T47D (cell line): ENCODE measurements around the gene TSPAN11.

ENCODE experiments used
- DNase-seq, 2 experiments: peaks; one replicate each; pipeline versions ENCODE4 v3.0.0 to v3.0.0-alpha.2; 2011 to 2012; ENCODE audit warnings: low read depth in 1 of 2, low spot score in 1 of 2
- JUND ChIP-seq: IDR thresholded peaks from 2 replicates; pipeline ENCODE4 v1.6.1; 2012; ENCODE audit warnings: low read depth
- in situ Hi-C: cut with HindIII; loops from 2 replicates; pipeline ENCODE4 v1.10.0; 2016; ENCODE audit warnings: low sequenced_read_pairs, low pct_unique_long_range_greater_than_20kb

The TSPAN11 gene

GRCh38 chr12:30953257-30953656 is 26.7 kb downstream of the TSPAN11 start:
- TF ChIP-seq JUND: no peak
- in situ Hi-C loops: no loop called here
- DNase-seq: no peak

DNA sequence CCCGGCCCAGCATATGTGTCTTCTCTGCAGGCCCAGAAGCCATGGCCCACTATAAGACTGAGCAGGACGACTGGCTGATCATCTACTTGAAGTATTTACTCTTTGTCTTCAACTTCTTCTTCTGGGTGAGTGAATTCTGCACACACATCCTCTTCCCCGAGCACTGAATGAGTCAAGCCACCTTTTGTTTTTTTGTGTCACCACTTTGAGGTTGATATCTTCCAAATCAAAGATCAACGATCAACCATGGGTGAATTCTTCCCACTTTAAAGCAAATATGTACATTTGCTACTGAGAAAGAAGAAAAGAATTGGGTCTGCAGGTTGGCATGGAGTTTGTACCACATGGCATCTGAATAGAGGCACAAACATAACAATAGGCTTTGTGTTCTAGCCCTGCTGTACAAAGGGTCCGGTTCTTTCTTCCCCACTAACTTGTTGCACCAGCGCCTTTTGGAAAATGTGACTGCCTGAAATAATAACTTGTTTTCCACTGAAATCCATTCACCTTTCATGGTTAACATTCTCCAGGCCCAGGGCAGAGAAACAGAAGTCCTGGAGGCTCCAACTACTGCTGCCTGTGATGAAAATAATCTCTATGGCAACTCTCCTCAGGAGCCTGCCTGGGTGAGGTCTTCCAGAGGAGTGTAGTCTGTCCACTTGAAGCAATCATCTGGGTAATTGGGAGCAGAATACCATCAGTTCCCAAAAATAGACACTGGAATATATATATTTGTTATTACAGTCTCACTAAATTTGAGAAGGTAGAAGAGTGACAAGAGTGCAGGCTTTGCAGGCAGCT is 27.6 kb downstream of the TSPAN11 start:
- DNase-seq: no peak
- in situ Hi-C loops: no loop called here
- TF ChIP-seq JUND: no peak

- in situ Hi-C loops: no loop called here
- DNase-seq: no peak
- no peak for TF ChIP-seq JUND
Measured at GRCh38 chr12:30955214-30955613, 28.7 kb downstream of the TSPAN11 start.

DNA sequence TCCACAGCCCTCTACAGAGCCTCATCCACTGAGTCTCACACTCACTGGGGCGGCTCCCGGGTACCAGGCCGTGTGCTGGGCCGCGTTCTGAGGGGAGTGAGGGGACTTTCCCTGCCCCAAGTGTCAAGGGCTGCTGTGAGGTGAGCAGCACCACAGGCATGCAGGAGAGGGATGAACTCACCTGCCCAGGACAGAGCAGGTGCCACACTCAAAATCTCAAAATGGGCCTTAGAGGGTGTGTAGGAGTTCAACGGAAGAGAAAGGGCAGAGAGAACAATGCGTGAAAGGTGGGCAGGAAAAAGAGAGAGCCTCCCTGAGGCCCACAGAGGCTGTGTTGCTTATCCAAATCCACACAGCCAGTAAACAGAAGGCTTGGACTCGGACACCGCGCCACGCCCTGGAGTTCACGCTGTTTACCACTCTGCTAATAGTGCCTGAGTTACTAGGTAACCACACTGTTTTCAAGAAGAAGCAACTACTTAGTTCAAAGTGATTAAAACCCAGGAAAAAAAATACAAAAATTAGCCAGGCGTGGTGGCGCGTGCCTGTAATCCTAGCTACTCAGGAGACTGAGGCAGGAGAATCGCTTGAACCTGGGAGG is 32.7 kb downstream of the TSPAN11 start:
- no peak for TF ChIP-seq JUND
- DNase-seq: no peak
- in situ Hi-C loops: no loop called here

GRCh38 chr12:30959778-30960177 is 33.2 kb downstream of the TSPAN11 start:
- in situ Hi-C loops: no loop called here
- no peak for DNase-seq
- TF ChIP-seq JUND: no peak

DNA sequence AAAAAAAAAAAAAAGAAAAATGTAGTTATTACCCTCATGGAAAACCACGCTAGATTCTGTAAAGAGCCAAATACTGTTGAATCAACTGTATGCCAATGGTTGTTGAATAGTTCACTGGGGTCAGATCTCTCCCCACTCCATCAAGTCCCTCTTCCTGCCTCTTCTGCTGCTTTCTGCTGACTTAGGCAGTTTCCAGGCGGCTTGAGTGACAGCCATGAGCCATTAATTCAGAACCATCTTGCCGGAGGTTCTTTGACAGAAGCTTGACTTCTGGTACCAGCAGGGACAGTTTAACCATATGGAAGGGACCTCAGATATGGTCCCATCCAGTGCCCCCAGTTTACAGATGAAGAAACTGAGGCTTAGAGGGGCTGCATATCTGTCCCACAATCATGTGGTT is 34.5 kb downstream of the TSPAN11 start:
- TF ChIP-seq JUND: no peak
- in situ Hi-C loops: no loop called here
- DNase-seq: no peak

DNA sequence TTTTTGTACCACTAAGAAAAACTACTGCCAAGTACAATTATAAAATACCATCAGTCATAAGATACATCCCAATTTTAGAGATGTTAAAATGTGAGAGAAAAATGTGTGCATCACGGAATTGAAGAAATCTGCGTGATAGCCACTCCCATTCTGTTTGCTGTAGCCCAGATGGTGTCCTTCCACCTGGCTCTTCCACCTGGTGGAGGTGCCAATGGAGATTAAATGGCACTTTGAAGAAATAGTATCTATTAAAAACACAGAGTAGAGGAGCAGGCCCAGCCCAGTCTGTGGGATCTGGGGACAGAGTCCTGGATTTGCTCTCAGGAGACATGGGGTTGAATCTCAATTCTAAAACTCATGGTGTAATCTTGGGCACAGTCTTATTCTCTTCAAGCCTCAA is 35.5 kb downstream of the TSPAN11 start:
- in situ Hi-C loops: no loop called here

DNA sequence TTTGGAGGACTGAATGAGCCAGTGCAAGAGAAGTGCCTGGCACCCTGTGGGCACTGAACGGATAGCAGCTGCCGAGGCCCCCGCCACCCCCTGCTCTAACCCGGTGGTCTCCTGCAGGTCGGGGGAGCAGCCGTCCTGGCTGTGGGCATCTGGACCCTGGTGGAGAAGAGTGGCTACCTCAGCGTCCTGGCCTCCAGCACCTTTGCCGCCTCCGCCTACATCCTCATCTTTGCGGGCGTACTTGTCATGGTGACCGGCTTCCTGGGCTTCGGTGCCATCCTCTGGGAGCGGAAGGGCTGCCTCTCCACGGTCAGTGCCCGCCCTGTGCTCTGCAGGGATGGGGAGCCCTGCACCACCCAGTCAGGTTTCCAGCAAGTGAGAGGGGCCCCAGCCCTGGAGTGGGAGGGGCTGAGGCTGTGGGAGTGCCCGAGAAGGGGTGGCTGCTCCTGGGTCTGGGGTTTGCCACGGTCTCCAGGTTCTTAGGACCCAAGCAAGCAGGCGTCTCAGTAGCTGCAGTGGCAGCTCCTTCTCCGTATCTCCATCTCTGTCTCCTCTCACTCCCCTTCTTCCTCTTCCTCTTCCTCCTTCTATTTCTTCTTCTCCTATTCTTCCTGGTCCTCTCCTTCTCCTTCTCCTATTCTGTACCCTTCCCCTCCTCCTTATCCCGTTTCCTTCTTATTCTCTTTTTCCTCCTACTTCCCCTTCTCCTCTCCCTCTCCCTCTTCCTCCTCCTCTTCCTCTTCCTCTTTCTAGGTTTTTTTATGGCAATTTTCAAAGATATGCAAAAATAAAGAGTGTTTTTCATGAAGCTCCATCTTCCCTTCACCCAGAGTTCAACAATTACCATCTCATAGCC is 37.4 kb downstream of the TSPAN11 start:
- in situ Hi-C loops: no loop called here
- no peak for TF ChIP-seq JUND
- no peak for DNase-seq

More for the DNA sequence above, 35.5 kb downstream of the TSPAN11 start:
- DNase-seq: no peak
- no peak for TF ChIP-seq JUND

DNA sequence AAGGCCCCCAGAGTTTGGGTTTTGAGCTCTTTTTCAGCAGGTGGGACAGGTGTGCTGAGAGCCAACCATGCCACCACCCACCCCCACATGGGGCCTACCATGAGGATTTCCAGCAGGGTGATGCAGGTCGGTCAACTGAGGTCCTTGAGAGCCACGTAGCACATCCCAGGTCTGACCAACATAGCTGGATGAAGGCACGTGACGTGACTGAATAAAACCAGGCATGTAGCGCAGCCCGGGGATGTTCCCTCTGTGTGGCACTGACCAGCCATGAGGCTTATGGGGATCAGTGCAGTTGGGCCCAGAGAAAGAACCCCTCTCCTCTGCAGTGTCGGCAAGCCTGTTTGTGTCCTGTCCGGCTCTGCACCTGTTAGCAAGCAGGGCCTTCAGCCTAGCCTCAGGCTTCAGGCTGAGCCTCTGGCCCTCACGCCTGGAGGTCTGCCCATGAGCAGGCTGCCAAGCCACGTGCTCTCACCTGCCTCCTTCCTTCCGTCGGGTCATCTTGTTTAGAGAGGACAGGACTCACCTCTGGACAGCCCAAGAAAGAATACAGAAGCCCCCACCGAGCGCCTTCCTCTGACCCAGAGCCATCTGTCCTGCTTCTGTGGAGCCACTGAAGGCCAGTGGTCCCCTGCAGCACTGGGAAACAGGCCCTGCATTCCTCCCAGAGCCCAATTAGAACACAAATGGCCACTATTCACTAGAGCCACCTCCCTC is 38.5 kb downstream of the TSPAN11 start:
- DNase-seq: no peak
- in situ Hi-C loops: no loop called here
- no peak for TF ChIP-seq JUND

DNA sequence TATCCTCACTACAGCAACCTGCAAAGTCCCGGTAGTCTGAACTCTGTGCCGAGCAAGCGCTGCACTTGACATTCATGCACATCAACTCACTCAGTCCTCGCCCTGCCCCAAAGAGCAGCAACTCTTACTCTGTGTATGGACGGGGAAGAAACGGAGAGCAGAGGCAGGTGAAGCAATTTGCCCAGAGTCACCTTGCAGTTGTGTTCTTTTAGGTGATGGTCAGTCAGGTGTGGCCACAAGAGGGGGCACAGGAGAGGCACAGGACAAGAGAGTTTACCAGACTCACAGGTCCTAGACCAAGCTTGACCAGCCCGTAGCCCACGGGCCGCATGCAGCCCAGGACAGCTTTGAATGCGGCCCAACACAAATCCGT is 39.1 kb downstream of the TSPAN11 start:
- TF ChIP-seq JUND: no peak
- in situ Hi-C loops: no loop called here
- peak; percentile 50 to 77 for DNase-seq

GRCh38 chr12:30967026-30967425 is 40.5 kb downstream of the TSPAN11 start:
- no peak for DNase-seq
- in situ Hi-C loops: no loop called here
- no peak for TF ChIP-seq JUND

DNA sequence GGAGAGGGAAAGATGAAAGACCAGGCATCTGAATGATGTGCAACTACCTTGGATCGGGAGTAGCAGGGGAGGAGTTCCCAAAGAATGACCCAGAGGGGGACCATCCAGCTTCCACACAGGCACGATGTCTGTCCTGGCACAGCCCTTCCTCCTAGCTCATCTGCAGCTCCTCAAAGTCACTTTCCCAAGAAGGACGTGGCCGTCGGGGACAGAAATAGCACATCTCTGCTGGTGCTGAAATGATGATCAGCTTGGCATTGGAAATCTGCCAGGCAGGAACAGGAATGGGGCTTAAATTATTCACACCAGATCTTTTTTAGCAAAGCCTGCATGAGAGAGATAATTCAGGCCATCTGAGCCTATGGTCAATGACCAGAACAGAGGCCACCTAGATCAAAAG is 41.7 kb downstream of the TSPAN11 start:
- no peak for DNase-seq
- TF ChIP-seq JUND: no peak
- in situ Hi-C loops: no loop called here
